Ovary (tissue), 9 donors: Measurements from ENCODE around the gene MBNL2. TPM values are rescaled to one million over a fixed set of nuclear protein-coding genes. Genes with fewer than 3 reads are reported as not detected.

ENCODE experiments used
- DNase-seq, 5 donors: peaks; one replicate each; pipeline ENCODE4 v3.0.0-alpha.2; 2019 to 2020
- H3K27ac ChIP-seq, 2 donors: fragments of 200-600 bp; one replicate each; pipeline versions ENCODE4 v1.5.1 to v1.8.0; 2019 to 2022
- H3K27me3 ChIP-seq: fragments of 200-600 bp; one replicate; pipeline ENCODE4 v1.8.0; 2022
- H3K36me3 ChIP-seq: fragments of 200-600 bp; sonication (generic); one replicate; pipeline ENCODE4 v1.5.1; 2019
- H3K4me1 ChIP-seq: one replicate; pipeline ENCODE4 v1.8.1; 2013; ENCODE audit warnings: mild to moderate bottlenecking, moderate library complexity; ENCODE audit not compliant: insufficient read depth
- H3K4me3 ChIP-seq: fragments of 200-600 bp; sonication (generic); one replicate; pipeline ENCODE4 v1.5.1; 2017
- H3K9me3 ChIP-seq, 2 donors: fragments of 200-600 bp in 1 of 2; sonication (generic) in 1 of 2; one replicate each; pipeline versions ENCODE4 v1.5.1 to v1.8.1; 2013 to 2019; ENCODE audit warnings: mild to moderate bottlenecking in 1 of 2, moderate library complexity in 1 of 2
- CTCF ChIP-seq, 3 donors: fragments of 450-650 bp in 2 of 3; fragments of 200-600 bp in 1 of 3; IDR thresholded peaks; one replicate each; pipeline versions ENCODE4 v1.5.1 to v1.8.0; 2016 to 2022; ENCODE audit warnings: antibody characterized with exemption in 3 of 3, mild to moderate bottlenecking in 1 of 3
- EP300 ChIP-seq: sonication (generic); formaldehyde crosslinking; IDR thresholded peaks from one replicate; pipeline ENCODE4 v1.6.1; 2017; ENCODE audit warnings: antibody characterized with exemption
- POLR2A ChIP-seq: fragments of 450-650 bp; IDR thresholded peaks from one replicate; pipeline ENCODE4 v1.6.1; 2017; ENCODE audit warnings: antibody characterized with exemption, mild to moderate bottlenecking, moderate library complexity
- WGBS, 3 donors: extraction: QIAGEN DNeasy Blood & Tissue Kit in 1 of 3; methylation state at CpG; one replicate each; pipeline versions ENCODE4 v1.1.5 to v1.1.7; 2013 to 2017; 5-methylcytosine and 5-hydroxymethylcytosine counted together
- intact Hi-C, 4 donors: fragments of 100-400 bp; cut with DNase I; formaldehyde crosslinking; loops; one replicate each; pipeline versions ENCODE4 v1.11.0 to v1.15.1; 2022 to 2023
- polyA plus RNA-seq, 2 donors: library from polyadenylated mRNA; stranded (reverse); fragments of 200-250 nt in 1 of 2; fragments of 350-450 nt in 1 of 2; fragmentation: Illumina TruSeq in 1 of 2; extraction: RNeasy Lipid Tissue Mini Kit (QIAGEN cat#74804) in 1 of 2; gene quantifications; one replicate each; pipeline ENCODE4 v1.2.3, GENCODE V29; 2013 to 2014
- total RNA-seq, 7 donors: library from RNA; depleted of rRNA in 2 of 7; stranded (reverse); fragments of >200 nt in 2 of 7; fragmentation: NEBNext Ultra II Directional in 3 of 7; extraction: Animal tissue kit (Norgen Biotek cat#: 25700) in 3 of 7; gene quantifications; one replicate each; pipeline versions ENCODE4 v1.1.0 to v1.2.4, GENCODE V29; 2016 to 2023
- donor health status: DM: no; HTN: no; CAD: no; lungs with moderate emphysema.
- donor health status: DM: no; HTN: no; CAD: no.
- donor health status: Bipolar disorder and iron deficiency.
- donor health status: DM: yes; HTN: yes; CAD: no.
- donor health status: DM: no; HTN: no; CAD: no.
- donor health status: DM: yes; HTN: yes; CAD: no.

Gene MBNL2
- total and polyA plus RNA-seq, 9 donors: 43.7 to 110 (median 92.1) TPM

GRCh38 chr13:97417698-97418097 is 195.6 kb downstream of the MBNL2 start:
- no peak for DNase-seq
- 27 to 46% (median 38%) methylated on average over 5 of the region's 5 CpGs for WGBS, 3 donors
- Histone ChIP-seq H3K36me3 (no peaks in the 10 kb centered on the region), H3K27ac (no peak overlapping the region), H3K27me3 (no peaks in the 10 kb centered on the region), H3K9me3 (no peaks in the 10 kb centered on the region), H3K4me1 (no peaks in the 10 kb centered on the region), H3K4me3 (no peak overlapping the region)
- intact Hi-C loops: no loop called here
- TF ChIP-seq EP300 (no peak), CTCF (IDR thresholded peaks at IDR 0.05) (no peak), POLR2A (no peak)

DNA sequence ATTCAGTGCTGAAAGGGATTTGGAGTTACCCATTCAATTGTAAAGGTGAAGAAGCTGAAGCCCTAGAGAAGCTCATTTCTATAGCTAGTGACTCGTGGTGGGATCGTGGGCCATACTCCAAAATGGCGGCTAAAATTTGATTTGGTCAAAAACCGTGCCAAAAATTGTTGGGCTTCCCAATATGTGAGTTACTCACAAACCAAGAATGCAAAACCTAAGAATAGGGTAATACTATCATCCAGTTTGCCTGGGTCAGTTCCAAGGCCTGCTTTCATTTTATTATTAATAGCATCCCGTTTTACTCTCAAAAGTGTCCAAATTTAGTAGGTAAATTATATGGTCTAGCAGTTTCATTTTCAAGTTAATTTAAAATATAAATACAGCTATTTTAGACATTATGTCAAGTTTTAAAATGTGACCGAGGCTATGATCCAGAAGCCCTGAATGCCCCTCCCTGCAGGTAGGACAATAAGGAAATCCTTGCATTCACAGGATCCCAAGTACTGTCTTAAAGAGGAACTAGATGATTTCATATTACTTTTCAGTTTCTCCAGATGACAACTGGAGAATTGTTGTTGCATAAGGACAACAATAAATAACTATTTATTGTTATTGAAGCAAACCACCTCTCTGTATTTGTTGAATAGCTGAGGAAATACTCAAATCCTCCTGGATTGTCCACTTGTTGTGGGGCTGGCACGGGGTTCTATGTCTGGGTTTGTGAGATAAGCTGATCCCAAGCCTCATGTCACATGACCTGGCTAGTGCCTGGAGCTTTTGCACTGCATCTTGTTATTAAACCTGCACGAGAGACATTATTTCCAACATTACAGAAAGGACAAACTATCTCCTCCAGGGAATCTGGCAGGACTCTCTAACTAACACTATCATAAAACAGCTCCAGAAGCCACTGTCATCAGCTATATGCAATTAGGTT is 200.3 kb downstream of the MBNL2 start:
- 65 to 75% (median 70%) methylated on average over 8 of the region's 8 CpGs for WGBS, 3 donors
- H3K9me3 ChIP-seq: no peaks in the 10 kb centered on the region
- TF ChIP-seq EP300: no peak
- TF ChIP-seq CTCF (IDR thresholded peaks at IDR 0.05): no peak
- TF ChIP-seq POLR2A: no peak
- DNase-seq: no peak
- H3K36me3 ChIP-seq: no peaks in the 10 kb centered on the region
- H3K27me3 ChIP-seq: no peaks in the 10 kb centered on the region
- no peak overlapping the region for H3K27ac ChIP-seq
- intact Hi-C loops: no loop called here
- no peak overlapping the region for H3K4me3 ChIP-seq
- H3K4me1 ChIP-seq: no peaks in the 10 kb centered on the region

- DNase-seq: no peak
- no peaks in the 10 kb centered on the region for H3K4me1 ChIP-seq
- 84 to 86% (median 84%) methylated on average over 8 of the region's 8 CpGs for WGBS, 3 donors
- intact Hi-C loops: no loop called here
- H3K36me3 ChIP-seq: no peaks in the 10 kb centered on the region
- TF ChIP-seq EP300 (no peak), POLR2A (no peak), CTCF (IDR thresholded peaks at IDR 0.05) (no peak)
- no peaks in the 10 kb centered on the region for H3K9me3 ChIP-seq
- no peaks in the 10 kb centered on the region for H3K27me3 ChIP-seq
- H3K27ac ChIP-seq: no peak overlapping the region
- no peak overlapping the region for H3K4me3 ChIP-seq
Observed at GRCh38 chr13:97423300-97424045, 201.3 kb downstream of the MBNL2 start.

DNA sequence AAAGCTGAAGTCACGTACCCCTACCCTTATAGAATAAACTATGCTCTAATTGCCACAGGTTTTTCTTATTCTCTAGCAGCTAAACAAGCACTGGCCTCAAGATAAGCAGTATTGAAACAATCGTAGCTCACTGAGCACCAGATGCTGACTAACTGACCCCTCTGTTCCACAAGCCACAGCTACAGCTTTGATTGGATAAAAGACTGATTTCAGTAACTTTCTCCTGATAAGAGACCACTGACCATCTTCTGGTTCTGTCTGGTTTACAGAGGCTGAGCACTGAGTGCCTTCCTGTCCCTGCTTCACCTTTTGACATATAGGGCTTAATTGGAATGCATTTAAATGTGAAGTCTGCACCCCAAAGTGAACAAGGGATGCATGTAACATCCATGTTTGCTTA is 203.5 kb downstream of the MBNL2 start:
- no peaks in the 10 kb centered on the region for H3K27me3 ChIP-seq
- WGBS, 3 donors: 40 to 64% (median 43%) methylated on average over 2 of the region's 2 CpGs
- DNase-seq: no peak
- TF ChIP-seq EP300 (no peak), CTCF (IDR thresholded peaks at IDR 0.05) (no peak), POLR2A (no peak)
- intact Hi-C loops: no loop called here
- no peaks in the 10 kb centered on the region for H3K9me3 ChIP-seq
- no peaks in the 10 kb centered on the region for H3K4me1 ChIP-seq
- no peaks in the 10 kb centered on the region for H3K36me3 ChIP-seq
- no peak overlapping the region for H3K27ac ChIP-seq
- H3K4me3 ChIP-seq: no peak overlapping the region
